ENCODE measurements around the gene GATB. TPM values are rescaled to one million over a fixed set of nuclear protein-coding genes. Genes with fewer than 3 reads are reported as not detected.

GATB gene
- total and polyA plus RNA-seq, 2 donors (not counting 1 experiment from before 2014, with no cell fraction given), result 11.6 to 19.2 TPM

- Histone ChIP-seq H3K4me1 (ENCODE audit: control insufficient read depth in 2 of 2, insufficient read depth in 2 of 2, low read length in 2 of 2) (no peaks in the 10 kb centered on the region), H2AFZ (ENCODE audit: insufficient read depth, low read depth, low read length, poor library complexity, severe bottlenecking) (no peak overlapping the region), H3K27ac (ENCODE audit: low read length in 2 of 2) (no peak overlapping the region), H3K36me3 (replicated peaks in 1 of 2; ENCODE audit: control extremely low read depth in 1 of 2, control insufficient read depth in 1 of 2, extremely low read depth in 1 of 2, insufficient read depth in 2 of 2, low read length in 1 of 2) (no peaks in the 10 kb centered on the region), H3K4me2 (replicated peaks; ENCODE audit: low read depth, low read length, poor library complexity, severe bottlenecking) (no peak overlapping the region), H3K9ac (ENCODE audit: low read length) (no peak overlapping the region), H3K79me2 (ENCODE audit: control insufficient read depth, insufficient read depth, low read length) (peaks cover 3% of the 10 kb centered on the region), H3K27me3 (replicated peaks in 1 of 4; ENCODE audit: control extremely low read depth in 1 of 4, control insufficient read depth in 3 of 4, insufficient read depth in 4 of 4, low read length in 3 of 4) (no peaks in the 10 kb centered on the region), H3K4me3 (ENCODE audit: control extremely low read depth in 1 of 5, extremely low read depth in 1 of 5, insufficient read depth in 1 of 5, low read depth in 2 of 5, low read length in 4 of 5) (no peak overlapping the region), H4K20me1 (ENCODE audit: control insufficient read depth, insufficient read depth, low read length, poor library complexity, severe bottlenecking) (no peaks in the 10 kb centered on the region), H3K9me3 (ENCODE audit: control extremely low read depth in 1 of 3, control insufficient read depth in 2 of 3, insufficient read depth in 1 of 3, low read length in 2 of 3) (no peaks in the 10 kb centered on the region)
- ATAC-seq (ENCODE audit: low read depth) (no peak), DNase-seq (no peak)
- POLR2A ChIA-PET, result no interaction called here
- CTCF ChIA-PET, result no interaction called here
- Mint-ChIP-seq H3K4me3 (no peak overlapping the region), H3K27me3 (no peaks in the 10 kb centered on the region), H3K9me3 (ENCODE audit: insufficient read depth) (no peaks in the 10 kb centered on the region), H3K27ac (no peak overlapping the region), H3K4me1 (no peaks in the 10 kb centered on the region)
- WGBS (ENCODE audit: insufficient coverage), result 67% methylated on average over 1 of the region's 1 CpG
- no peak for TF ChIP-seq EZH2 (IDR thresholded peaks at IDR 0.05; ENCODE audit: borderline replicate concordance, insufficient read depth, low read depth, low read length, poor library complexity, severe bottlenecking)
- TF ChIP-seq, protein P1, sequence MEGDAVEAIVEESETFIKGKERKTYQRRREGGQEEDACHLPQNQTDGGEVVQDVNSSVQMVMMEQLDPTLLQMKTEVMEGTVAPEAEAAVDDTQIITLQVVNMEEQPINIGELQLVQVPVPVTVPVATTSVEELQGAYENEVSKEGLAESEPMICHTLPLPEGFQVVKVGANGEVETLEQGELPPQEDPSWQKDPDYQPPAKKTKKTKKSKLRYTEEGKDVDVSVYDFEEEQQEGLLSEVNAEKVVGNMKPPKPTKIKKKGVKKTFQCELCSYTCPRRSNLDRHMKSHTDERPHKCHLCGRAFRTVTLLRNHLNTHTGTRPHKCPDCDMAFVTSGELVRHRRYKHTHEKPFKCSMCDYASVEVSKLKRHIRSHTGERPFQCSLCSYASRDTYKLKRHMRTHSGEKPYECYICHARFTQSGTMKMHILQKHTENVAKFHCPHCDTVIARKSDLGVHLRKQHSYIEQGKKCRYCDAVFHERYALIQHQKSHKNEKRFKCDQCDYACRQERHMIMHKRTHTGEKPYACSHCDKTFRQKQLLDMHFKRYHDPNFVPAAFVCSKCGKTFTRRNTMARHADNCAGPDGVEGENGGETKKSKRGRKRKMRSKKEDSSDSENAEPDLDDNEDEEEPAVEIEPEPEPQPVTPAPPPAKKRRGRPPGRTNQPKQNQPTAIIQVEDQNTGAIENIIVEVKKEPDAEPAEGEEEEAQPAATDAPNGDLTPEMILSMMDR (IDR thresholded peaks at IDR 0.05), result no peak
- intact Hi-C loops (cut with micrococcal nuclease), result no loop called here
Measured at GRCh38 chr4:151728006-151728405, 32.8 kb downstream of the GATB start.

- Histone ChIP-seq H3K27me3 (replicated peaks in 1 of 4; ENCODE audit: control extremely low read depth in 1 of 4, control insufficient read depth in 3 of 4, insufficient read depth in 4 of 4, low read length in 3 of 4) (no peaks in the 10 kb centered on the region), H3K79me2 (ENCODE audit: control insufficient read depth, insufficient read depth, low read length) (peaks cover 3% of the 10 kb centered on the region), H4K20me1 (ENCODE audit: control insufficient read depth, insufficient read depth, low read length, poor library complexity, severe bottlenecking) (no peaks in the 10 kb centered on the region), H3K9me3 (ENCODE audit: control extremely low read depth in 1 of 3, control insufficient read depth in 2 of 3, insufficient read depth in 1 of 3, low read length in 2 of 3) (no peaks in the 10 kb centered on the region), H3K4me2 (replicated peaks; ENCODE audit: low read depth, low read length, poor library complexity, severe bottlenecking) (no peak overlapping the region), H2AFZ (ENCODE audit: insufficient read depth, low read depth, low read length, poor library complexity, severe bottlenecking) (no peak overlapping the region), H3K9ac (ENCODE audit: low read length) (no peak overlapping the region), H3K36me3 (replicated peaks in 1 of 2; ENCODE audit: control extremely low read depth in 1 of 2, control insufficient read depth in 1 of 2, extremely low read depth in 1 of 2, insufficient read depth in 2 of 2, low read length in 1 of 2) (peaks cover 0 to 3% of the 10 kb centered on the region in 2 experiments), H3K4me3 (ENCODE audit: control extremely low read depth in 1 of 5, extremely low read depth in 1 of 5, insufficient read depth in 1 of 5, low read depth in 2 of 5, low read length in 4 of 5) (no peak overlapping the region), H3K4me1 (ENCODE audit: control insufficient read depth in 2 of 2, insufficient read depth in 2 of 2, low read length in 2 of 2) (no peaks in the 10 kb centered on the region), H3K27ac (ENCODE audit: low read length in 2 of 2) (no peak overlapping the region)
- TF ChIP-seq, protein P1 (IDR thresholded peaks at IDR 0.05), result no peak
- no peak for TF ChIP-seq EZH2 (IDR thresholded peaks at IDR 0.05; ENCODE audit: borderline replicate concordance, insufficient read depth, low read depth, low read length, poor library complexity, severe bottlenecking)
- Mint-ChIP-seq H3K27ac (no peak overlapping the region), H3K27me3 (no peaks in the 10 kb centered on the region), H3K9me3 (ENCODE audit: insufficient read depth) (no peaks in the 10 kb centered on the region), H3K4me3 (no peak overlapping the region), H3K4me1 (no peaks in the 10 kb centered on the region)
- ATAC-seq (ENCODE audit: low read depth) (no peak), DNase-seq (no peak)
- POLR2A ChIA-PET, result no interaction called here
- intact Hi-C loops (cut with micrococcal nuclease), result no loop called here
- CTCF ChIA-PET, result no interaction called here
- WGBS (ENCODE audit: insufficient coverage), result no CpG with 5 or more reads among the region's 1 CpG
Measured at GRCh38 chr4:151727365-151727764, 33.4 kb downstream of the GATB start.
